ENCODE data around the gene GPX1. TPM values are rescaled to one million over a fixed set of nuclear protein-coding genes. Genes with fewer than 3 reads are reported as not detected.
"Not testable (repeated sequence)": the region's sequence is repeated elsewhere in the genome, so short reads cannot be mapped to it uniquely, and the experiment has no call there.

The GPX1 gene
- 163 and 164 TPM in 2 replicates for polyA plus RNA-seq (2013)

GRCh38 chr3:49358217-49358883 lies at the start of gene GPX1:
Gene GPX1 (minus strand): TSS chr3:49358353. CDS start chr3:49358278, 75 bp downstream.
- peak within 1 kb of the TSS; percentile 96 for H2BK120ac ChIP-seq (ENCODE audit: insufficient read depth, low read length, poor library complexity)
- peak within 1 kb of the TSS; percentile 58 for H3K4me2 ChIP-seq (ENCODE audit: low read length)
- peak within 1 kb of the TSS; percentile 67 for H2BK12ac ChIP-seq (ENCODE audit: low read length)
- peak within 1 kb of the TSS; percentile 92 for H2BK5ac ChIP-seq (ENCODE audit: low read depth, low read length, poor library complexity)
- peak within 1 kb of the TSS; percentile 90 for H2AK5ac ChIP-seq (ENCODE audit: low read length)
- H3K79me1 ChIP-seq (ENCODE audit: low read length), result peaks cover 13% of the 10 kb centered on the region
- H3K4me1 ChIP-seq (ENCODE audit: control insufficient read depth in 1 of 2, insufficient read depth in 2 of 2, low read length in 2 of 2), result peaks cover 9 to 10% of the 10 kb centered on the region in 2 experiments
- peak within 1 kb of the TSS; percentile 98 for H3K27ac ChIP-seq (ENCODE audit: low read depth, low read length)
- peak within 1 kb of the TSS; percentile 73 for H3K4me3 ChIP-seq (ENCODE audit: low read depth, low read length)
- peaks cover 43 to 44% of the 10 kb centered on the region in 2 experiments for H3K36me3 ChIP-seq (ENCODE audit: control insufficient read depth in 1 of 2, insufficient read depth in 2 of 2, low read length in 2 of 2)
- peak within 1 kb of the TSS; percentile 74 for H2AFZ ChIP-seq (ENCODE audit: insufficient read depth, low read length, poor library complexity)
- peak within 1 kb of the TSS; percentile 96 for H4K8ac ChIP-seq (ENCODE audit: low read depth, low read length)
- peaks cover 8% of the 10 kb centered on the region for H3K79me2 ChIP-seq (ENCODE audit: control insufficient read depth, insufficient read depth, low read length, poor library complexity)
- H3K14ac ChIP-seq (ENCODE audit: low read length), result peak within 1 kb of the TSS; percentile 95
- DNase-seq, result peak; percentile 85
- whole genome bisulfite sequencing (ENCODE audit: extremely low coverage, insufficient coverage, insufficient read length), result no CpG with 5 or more reads among the region's 46 CpGs
- peak within 1 kb of the TSS; percentile 94 for H3K18ac ChIP-seq (ENCODE audit: low read length)
- peak within 1 kb of the TSS; percentile 43 for H3K9ac ChIP-seq (ENCODE audit: low read length)
- H3K4ac ChIP-seq (ENCODE audit: low read depth, low read length), result peak within 1 kb of the TSS; percentile 93
- no peaks in the 10 kb centered on the region for H3K27me3 ChIP-seq (ENCODE audit: insufficient read depth, low read length)
- peaks cover 2% of the 10 kb centered on the region for H3K9me3 ChIP-seq (ENCODE audit: insufficient read depth, low read depth, low read length)
- H4K12ac ChIP-seq (ENCODE audit: low read depth, low read length), result peak within 1 kb of the TSS; percentile 90
- no peak within 1 kb of the TSS for H3K23ac ChIP-seq (ENCODE audit: low read length)
- peak within 1 kb of the TSS; percentile 95 for H4K91ac ChIP-seq (ENCODE audit: low read depth, low read length)

- Histone ChIP-seq H2BK12ac (ENCODE audit: low read length) (no peak overlapping the region), H2BK5ac (ENCODE audit: low read depth, low read length, poor library complexity) (no peak overlapping the region), H3K27ac (ENCODE audit: low read depth, low read length) (no peak overlapping the region), H2AFZ (ENCODE audit: insufficient read depth, low read length, poor library complexity) (no peak overlapping the region), H3K23ac (ENCODE audit: low read length) (no peak overlapping the region), H3K4me3 (ENCODE audit: low read depth, low read length) (no peak overlapping the region), H3K4me1 (ENCODE audit: control insufficient read depth in 1 of 2, insufficient read depth in 2 of 2, low read length in 2 of 2) (peaks cover 3 to 9% of the 10 kb centered on the region in 2 experiments), H3K18ac (ENCODE audit: low read length) (no peak overlapping the region), H3K9me3 (ENCODE audit: insufficient read depth, low read depth, low read length) (no peaks in the 10 kb centered on the region), H3K9ac (ENCODE audit: low read length) (no peak overlapping the region), H3K14ac (ENCODE audit: low read length) (no peak overlapping the region), H3K27me3 (ENCODE audit: insufficient read depth, low read length) (no peaks in the 10 kb centered on the region), H4K91ac (ENCODE audit: low read depth, low read length) (no peak overlapping the region), H3K4ac (ENCODE audit: low read depth, low read length) (peak overlapping the region; percentile 98), H3K36me3 (ENCODE audit: control insufficient read depth in 1 of 2, insufficient read depth in 2 of 2, low read length in 2 of 2) (peaks cover 3 to 5% of the 10 kb centered on the region in 2 experiments), H2BK120ac (ENCODE audit: insufficient read depth, low read length, poor library complexity) (no peak overlapping the region), H2AK5ac (ENCODE audit: low read length) (no peak overlapping the region), H4K12ac (ENCODE audit: low read depth, low read length) (no peak overlapping the region), H4K8ac (ENCODE audit: low read depth, low read length) (no peak overlapping the region), H3K79me1 (ENCODE audit: low read length) (peaks cover 7% of the 10 kb centered on the region), H3K79me2 (ENCODE audit: control insufficient read depth, insufficient read depth, low read length, poor library complexity) (peaks cover 34% of the 10 kb centered on the region), H3K4me2 (ENCODE audit: low read length) (no peak overlapping the region)
- peak in 1 of 2 donors; percentile 19 for DNase-seq
- no CpG with 5 or more reads among the region's 17 CpGs for WGBS (ENCODE audit: extremely low coverage, insufficient coverage, insufficient read length)
Observed at GRCh38 chr3:49406571-49407565, 48.7 kb upstream of the GPX1 start.

- not testable (repeated sequence) for H3K14ac ChIP-seq (ENCODE audit: low read length); H2BK5ac ChIP-seq (ENCODE audit: low read depth, low read length, poor library complexity); H3K18ac ChIP-seq (ENCODE audit: low read length); H3K4me2 ChIP-seq (ENCODE audit: low read length); H3K27me3 ChIP-seq (ENCODE audit: insufficient read depth, low read length); H3K4me1 ChIP-seq (ENCODE audit: control insufficient read depth in 1 of 2, insufficient read depth in 2 of 2, low read length in 2 of 2); H4K91ac ChIP-seq (ENCODE audit: low read depth, low read length); H4K12ac ChIP-seq (ENCODE audit: low read depth, low read length); H2AFZ ChIP-seq (ENCODE audit: insufficient read depth, low read length, poor library complexity); H3K27ac ChIP-seq (ENCODE audit: low read depth, low read length); H3K9ac ChIP-seq (ENCODE audit: low read length); H3K79me1 ChIP-seq (ENCODE audit: low read length); H3K9me3 ChIP-seq (ENCODE audit: insufficient read depth, low read depth, low read length); DNase-seq; H3K4me3 ChIP-seq (ENCODE audit: low read depth, low read length); H4K8ac ChIP-seq (ENCODE audit: low read depth, low read length); H2BK12ac ChIP-seq (ENCODE audit: low read length); H2BK120ac ChIP-seq (ENCODE audit: insufficient read depth, low read length, poor library complexity); H3K36me3 ChIP-seq (ENCODE audit: control insufficient read depth in 1 of 2, insufficient read depth in 2 of 2, low read length in 2 of 2); H2AK5ac ChIP-seq (ENCODE audit: low read length); H3K23ac ChIP-seq (ENCODE audit: low read length)
- no CpG with 5 or more reads among the region's 9 CpGs for WGBS (ENCODE audit: extremely low coverage, insufficient coverage, insufficient read length)
- Histone ChIP-seq H3K4ac (ENCODE audit: low read depth, low read length) (peak overlapping the region; percentile 93), H3K79me2 (ENCODE audit: control insufficient read depth, insufficient read depth, low read length, poor library complexity) (peaks cover 32% of the 10 kb centered on the region)
Observed at GRCh38 chr3:49405570-49405969, 47.4 kb upstream of the GPX1 start.

GRCh38 chr3:49403891-49404290 lies 45.7 kb upstream of the GPX1 start:
- Histone ChIP-seq H2BK12ac (ENCODE audit: low read length) (no peak overlapping the region), H2AFZ (ENCODE audit: insufficient read depth, low read length, poor library complexity) (no peak overlapping the region), H2BK5ac (ENCODE audit: low read depth, low read length, poor library complexity) (no peak overlapping the region), H2AK5ac (ENCODE audit: low read length) (no peak overlapping the region), H2BK120ac (ENCODE audit: insufficient read depth, low read length, poor library complexity) (no peak overlapping the region), H4K91ac (ENCODE audit: low read depth, low read length) (no peak overlapping the region), H3K79me1 (ENCODE audit: low read length) (no peaks in the 10 kb centered on the region), H3K14ac (ENCODE audit: low read length) (no peak overlapping the region), H3K9ac (ENCODE audit: low read length) (no peak overlapping the region), H3K27ac (ENCODE audit: low read depth, low read length) (no peak overlapping the region), H3K4ac (ENCODE audit: low read depth, low read length) (peak overlapping the region; percentile 95), H3K4me1 (ENCODE audit: control insufficient read depth in 1 of 2, insufficient read depth in 2 of 2, low read length in 2 of 2) (peaks cover 3 to 5% of the 10 kb centered on the region in 2 experiments), H3K4me2 (ENCODE audit: low read length) (no peak overlapping the region), H3K9me3 (ENCODE audit: insufficient read depth, low read depth, low read length) (no peaks in the 10 kb centered on the region), H4K8ac (ENCODE audit: low read depth, low read length) (no peak overlapping the region), H3K27me3 (ENCODE audit: insufficient read depth, low read length) (no peaks in the 10 kb centered on the region), H4K12ac (ENCODE audit: low read depth, low read length) (no peak overlapping the region), H3K18ac (ENCODE audit: low read length) (no peak overlapping the region), H3K23ac (ENCODE audit: low read length) (no peak overlapping the region), H3K36me3 (ENCODE audit: control insufficient read depth in 1 of 2, insufficient read depth in 2 of 2, low read length in 2 of 2) (peaks cover 5 to 8% of the 10 kb centered on the region in 2 experiments), H3K79me2 (ENCODE audit: control insufficient read depth, insufficient read depth, low read length, poor library complexity) (peaks cover 30% of the 10 kb centered on the region), H3K4me3 (ENCODE audit: low read depth, low read length) (no peak overlapping the region)
- DNase-seq, result no peak
- WGBS (ENCODE audit: extremely low coverage, insufficient coverage, insufficient read length), result no CpG with 5 or more reads among the region's 5 CpGs
